Large intestine (tissue), 3 donors: ENCODE data around the gene HLCS. TPM values are rescaled to one million over a fixed set of nuclear protein-coding genes. Genes with fewer than 3 reads are reported as not detected.
A peak's percentile ranks its signal among the peaks of the same experiment; 100 is the strongest.

Experiments
- DNase-seq, 2 donors: peaks; one replicate each; pipeline versions ENCODE4 v3.0.0 to v3.0.0-alpha.2; 2013
- H3K27ac ChIP-seq: one replicate; pipeline ENCODE4 v1.5.1; 2013; ENCODE audit warnings: low read length
- H3K27me3 ChIP-seq: 2 replicates; pipeline ENCODE4 v1.6.1; 2013; ENCODE audit warnings: low read length; ENCODE audit not compliant: control insufficient read depth, insufficient read depth
- H3K36me3 ChIP-seq: 2 replicates; pipeline ENCODE4 v1.6.1; 2013; ENCODE audit warnings: low read length; ENCODE audit not compliant: control insufficient read depth, insufficient read depth
- H3K4me1 ChIP-seq: one replicate; pipeline ENCODE4 v1.6.1; 2013; ENCODE audit warnings: low read length; ENCODE audit not compliant: control insufficient read depth, insufficient read depth
- H3K4me3 ChIP-seq: one replicate; pipeline ENCODE4 v1.5.1; 2013; ENCODE audit warnings: low read length
- H3K9me3 ChIP-seq: one replicate; pipeline ENCODE4 v1.6.1; 2013; ENCODE audit warnings: mild to moderate bottlenecking, low read depth, low read length, moderate library complexity; ENCODE audit not compliant: control insufficient read depth
- WGBS: methylation state at CpG from one replicate; pipeline ENCODE4 v1.1.5; 2013; ENCODE audit warnings: low lambda C conversion rate; ENCODE audit not compliant: insufficient coverage; 5-methylcytosine and 5-hydroxymethylcytosine counted together
- polyA plus RNA-seq: library from polyadenylated mRNA; unstranded; fragments of 120-200 nt; gene quantifications from one replicate; pipeline ENCODE4 v1.2.1, GENCODE V29; 2013

HLCS gene
- polyA plus RNA-seq, 1 donor = 12.5 TPM

GRCh38 chr21:36704958-36705678 is 261.4 kb downstream of the HLCS start:
- H3K36me3 ChIP-seq = no peaks in the 10 kb centered on the region
- peaks cover 11% of the 10 kb centered on the region for H3K9me3 ChIP-seq
- peaks cover 13% of the 10 kb centered on the region for H3K4me1 ChIP-seq
- no peak overlapping the region for H3K27ac ChIP-seq
- DNase-seq = no peak
- no CpG with 5 or more reads among the region's 39 CpGs for WGBS
- peaks cover 100% of the 10 kb centered on the region for H3K27me3 ChIP-seq
- H3K4me3 ChIP-seq = no peak overlapping the region

DNA sequence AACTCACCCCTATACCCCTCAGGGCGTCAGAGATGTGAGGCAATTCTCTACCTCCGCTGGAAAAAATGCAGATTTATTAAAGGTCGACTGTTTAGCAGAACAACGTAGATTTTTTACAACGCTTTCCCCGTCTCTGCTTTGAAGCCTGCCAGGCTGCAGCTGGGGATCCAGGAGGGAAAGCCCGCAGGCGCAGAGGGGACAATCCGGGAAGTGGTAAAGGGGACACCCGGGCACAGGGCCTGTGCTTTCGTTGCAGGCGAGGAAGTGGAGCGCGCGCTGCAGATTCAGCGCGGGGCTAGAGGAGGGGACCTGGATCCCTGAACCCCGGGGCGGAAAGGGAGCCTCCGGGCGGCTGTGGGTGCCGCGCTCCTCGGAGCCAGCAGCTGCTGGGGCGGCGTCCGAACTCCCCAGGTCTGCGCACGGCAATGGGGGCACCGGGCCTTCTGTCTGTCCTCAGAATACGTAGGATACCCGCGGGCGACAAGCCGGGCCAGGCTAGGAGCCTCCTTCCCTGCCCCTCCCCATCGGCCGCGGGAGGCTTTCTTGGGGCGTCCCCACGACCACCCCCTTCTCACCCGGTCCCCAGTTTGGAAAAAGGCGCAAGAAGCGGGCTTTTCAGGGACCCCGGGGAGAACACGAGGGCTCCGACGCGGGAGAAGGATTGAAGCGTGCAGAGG is 262.1 kb downstream of the HLCS start:
- peaks cover 12% of the 10 kb centered on the region for H3K4me1 ChIP-seq
- peaks cover 100% of the 10 kb centered on the region for H3K27me3 ChIP-seq
- DNase-seq = no peak
- H3K9me3 ChIP-seq = peaks cover 11% of the 10 kb centered on the region
- no CpG with 5 or more reads among the region's 49 CpGs for WGBS
- no peaks in the 10 kb centered on the region for H3K36me3 ChIP-seq
- no peak overlapping the region for H3K4me3 ChIP-seq
- H3K27ac ChIP-seq = no peak overlapping the region

GRCh38 chr21:36703626-36704280 is 262.7 kb downstream of the HLCS start:
- DNase-seq = no peak
- no peak overlapping the region for H3K27ac ChIP-seq
- H3K36me3 ChIP-seq = no peaks in the 10 kb centered on the region
- peaks cover 11% of the 10 kb centered on the region for H3K9me3 ChIP-seq
- no CpG with 5 or more reads among the region's 15 CpGs for WGBS
- peaks cover 99% of the 10 kb centered on the region for H3K27me3 ChIP-seq
- peaks cover 12% of the 10 kb centered on the region for H3K4me1 ChIP-seq
- no peak overlapping the region for H3K4me3 ChIP-seq

GRCh38 chr21:36703123-36703522 is 263.3 kb downstream of the HLCS start:
- H3K27me3 ChIP-seq = peaks cover 99% of the 10 kb centered on the region
- H3K27ac ChIP-seq = no peak overlapping the region
- H3K9me3 ChIP-seq = peaks cover 15% of the 10 kb centered on the region
- no peaks in the 10 kb centered on the region for H3K36me3 ChIP-seq
- WGBS = no CpG with 5 or more reads among the region's 3 CpGs
- no peak overlapping the region for H3K4me3 ChIP-seq
- peaks cover 13% of the 10 kb centered on the region for H3K4me1 ChIP-seq
- DNase-seq = no peak

DNA sequence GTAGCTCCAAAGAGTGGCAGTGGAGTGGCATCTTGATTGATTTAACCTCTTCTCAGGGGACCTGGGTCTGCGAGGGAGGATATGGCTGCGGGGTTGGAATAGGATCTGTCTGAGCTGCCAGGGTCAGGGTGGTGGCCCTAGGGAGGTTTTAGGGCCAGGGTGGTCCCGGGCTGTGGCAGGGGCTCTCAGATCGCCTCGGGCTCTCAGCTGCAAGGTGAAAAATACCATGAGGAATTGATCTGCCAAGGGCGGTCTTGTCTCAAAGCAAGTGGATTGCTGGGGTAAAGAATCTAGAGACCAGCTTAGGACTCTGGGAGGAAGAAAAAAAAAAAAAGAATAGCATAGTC is 263.9 kb downstream of the HLCS start:
- no peak overlapping the region for H3K4me3 ChIP-seq
- no peaks in the 10 kb centered on the region for H3K36me3 ChIP-seq
- WGBS = no CpG with 5 or more reads among the region's 6 CpGs
- peaks cover 13% of the 10 kb centered on the region for H3K4me1 ChIP-seq
- no peak overlapping the region for H3K27ac ChIP-seq
- H3K9me3 ChIP-seq = peaks cover 18% of the 10 kb centered on the region
- peaks cover 99% of the 10 kb centered on the region for H3K27me3 ChIP-seq
- DNase-seq = no peak

DNA sequence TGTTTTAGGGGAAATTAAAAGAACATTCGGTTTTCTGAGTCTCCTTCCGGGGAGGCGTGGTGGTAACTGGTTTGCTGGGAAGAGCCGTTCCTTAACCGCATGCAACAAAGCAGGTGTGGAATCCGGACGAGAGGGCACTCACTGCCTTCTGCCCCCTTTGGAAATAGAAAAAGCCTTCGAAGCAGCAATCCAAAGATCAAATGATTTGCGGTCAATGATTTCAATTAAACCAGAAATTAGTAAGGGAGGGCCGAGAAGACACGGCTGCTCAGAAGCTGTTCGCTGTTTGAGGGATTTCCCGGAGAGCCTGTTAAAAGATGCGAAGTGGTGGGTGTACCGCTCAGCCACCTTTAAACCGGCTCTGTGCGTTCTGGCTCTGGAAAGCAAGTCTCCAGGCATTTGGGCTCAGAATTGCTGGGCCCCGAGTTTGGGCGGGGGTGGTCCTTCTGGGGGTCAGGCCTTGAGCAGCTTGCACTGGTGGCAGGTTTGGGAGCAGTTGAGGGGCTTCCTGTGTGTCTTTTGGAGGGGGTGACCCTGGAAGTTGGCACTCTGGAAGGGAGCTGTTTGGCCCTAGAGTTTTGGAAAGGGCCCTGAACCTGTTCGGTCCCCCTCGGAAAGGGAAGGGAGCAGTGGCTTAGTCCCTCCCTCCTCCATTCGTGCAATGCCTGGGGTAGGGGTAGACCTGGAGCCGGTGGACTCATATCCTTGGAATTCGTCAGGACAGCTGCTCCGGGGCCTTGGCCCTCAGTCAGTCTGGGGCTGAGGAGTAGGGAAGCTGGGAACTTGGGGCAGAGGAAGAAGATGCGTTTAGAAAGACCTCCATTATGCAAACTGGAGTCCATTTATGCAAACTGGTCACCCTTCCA is 264.5 kb downstream of the HLCS start:
- Histone ChIP-seq H3K27me3 (peaks cover 99% of the 10 kb centered on the region), H3K4me3 (no peak overlapping the region), H3K9me3 (peaks cover 24% of the 10 kb centered on the region), H3K27ac (no peak overlapping the region), H3K36me3 (no peaks in the 10 kb centered on the region), H3K4me1 (peaks cover 13% of the 10 kb centered on the region)
- DNase-seq = no peak
- WGBS = no CpG with 5 or more reads among the region's 26 CpGs

DNA sequence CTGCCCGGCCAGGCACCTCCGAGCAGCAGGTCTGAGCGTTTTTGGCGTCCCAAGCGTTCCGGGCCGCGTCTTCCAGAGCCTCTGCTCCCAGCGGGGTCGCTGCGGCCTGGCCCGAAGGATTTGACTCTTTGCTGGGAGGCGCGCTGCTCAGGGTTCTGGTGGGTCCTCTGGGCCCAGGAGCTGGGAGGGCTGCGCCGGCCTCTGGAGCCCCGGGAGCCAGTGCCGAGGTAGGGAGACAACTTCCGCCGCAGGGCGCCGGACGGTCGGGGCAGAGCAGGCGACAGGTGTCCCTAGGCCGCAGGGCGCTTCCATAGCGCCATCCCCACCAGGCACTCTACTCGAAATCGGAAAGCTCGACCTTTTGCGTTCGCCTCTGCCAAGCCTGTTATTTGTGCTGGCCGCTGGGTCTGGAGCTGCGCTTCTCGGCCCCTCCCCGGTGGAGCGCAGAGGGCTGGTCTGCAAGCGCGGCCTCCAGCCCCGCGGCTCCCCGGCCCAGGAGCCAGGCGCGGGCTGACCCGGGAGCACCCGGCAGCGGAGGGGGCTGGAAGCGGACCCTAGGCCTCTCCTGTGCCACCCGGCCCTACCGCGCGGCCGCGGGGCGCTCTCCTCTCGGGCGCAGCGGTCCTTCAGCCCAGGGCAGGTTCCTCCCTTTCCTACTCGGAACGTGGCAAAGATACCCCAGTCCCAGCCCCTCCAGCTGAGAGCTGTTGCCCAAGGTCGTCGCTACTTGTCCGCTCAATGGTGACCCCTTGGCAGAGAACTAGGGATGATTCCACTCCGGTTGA is 265.3 kb downstream of the HLCS start:
- Histone ChIP-seq H3K27me3 (peaks cover 99% of the 10 kb centered on the region), H3K9me3 (peaks cover 25% of the 10 kb centered on the region), H3K4me1 (peaks cover 13% of the 10 kb centered on the region), H3K4me3 (no peak overlapping the region), H3K36me3 (no peaks in the 10 kb centered on the region), H3K27ac (no peak overlapping the region)
- WGBS = no CpG with 5 or more reads among the region's 65 CpGs
- DNase-seq = peak in 1 of 2 donors; percentile 25

Other genes with a start within 250 kb of the HLCS start
- 0.24 TPM for gene RIPPLY3, start 40.0 kb upstream of the HLCS start, polyA plus RNA-seq
- gene PIGP, start 106.4 kb upstream of the HLCS start, polyA plus RNA-seq = 36.8 TPM
- 108 TPM for gene TTC3, start 106.6 kb upstream of the HLCS start, polyA plus RNA-seq